Fibroblast of lung (primary cell): Measurements from ENCODE around the gene OGDH. TPM values are rescaled to one million over a fixed set of nuclear protein-coding genes. Genes with fewer than 3 reads are reported as not detected.

Source experiments
- DNase-seq, 2 donors: peaks; one replicate each; pipeline versions ENCODE4 v3.0.0 to v3.0.0-alpha.2; 2010; ENCODE audit warnings: low read depth in 2 of 2
- H2AFZ ChIP-seq: 2 replicates; pipeline ENCODE4 v1.5.1; 2012; ENCODE audit warnings: low read length, control low read depth, inconsistent platforms
- H3K27ac ChIP-seq: 2 replicates; pipeline ENCODE4 v1.5.1; 2011; ENCODE audit warnings: low read length, control low read depth; ENCODE audit not compliant: insufficient read depth
- H3K27me3 ChIP-seq: 2 replicates; pipeline ENCODE4 v1.5.1; 2011; ENCODE audit warnings: mild to moderate bottlenecking, low read length; ENCODE audit not compliant: control insufficient read depth, insufficient read depth
- H3K36me3 ChIP-seq: 2 replicates; pipeline ENCODE4 v1.5.1; 2011; ENCODE audit warnings: low read length; ENCODE audit not compliant: control insufficient read depth, insufficient read depth
- H3K4me1 ChIP-seq: 2 replicates; pipeline ENCODE4 v1.5.1; 2011; ENCODE audit warnings: low read length; ENCODE audit not compliant: control insufficient read depth, insufficient read depth; ENCODE audit errors: extremely low read depth
- H3K4me2 ChIP-seq: 2 replicates; pipeline ENCODE4 v1.5.1; 2011; ENCODE audit warnings: low read length, control low read depth; ENCODE audit not compliant: insufficient read depth; ENCODE audit errors: extremely low read depth
- H3K4me3 ChIP-seq, 4 experiments: fragments of 200-600 bp in 1 of 4; sonication (generic) in 1 of 4; replicated peaks in 1 of 4; 2 replicates each; pipeline ENCODE4 v1.5.1; 2011 to 2016; ENCODE audit warnings: low read length in 4 of 4, low read depth in 3 of 4, mild to moderate bottlenecking in 3 of 4, control low read depth in 2 of 4, inconsistent platforms in 1 of 4, mixed read lengths in 1 of 4; ENCODE audit not compliant: insufficient read depth in 1 of 4; ENCODE audit errors: control extremely low read depth in 1 of 4
- H3K79me2 ChIP-seq: 2 replicates; pipeline ENCODE4 v1.5.1; 2012; ENCODE audit warnings: mild to moderate bottlenecking, low read length, inconsistent platforms; ENCODE audit not compliant: control insufficient read depth, insufficient read depth
- H3K9ac ChIP-seq: 2 replicates; pipeline ENCODE4 v1.5.1; 2011; ENCODE audit warnings: mild to moderate bottlenecking, low read length, control low read depth; ENCODE audit not compliant: insufficient read depth
- H3K9me3 ChIP-seq: 2 replicates; pipeline ENCODE4 v1.5.1; 2012; ENCODE audit warnings: low read depth, low read length; ENCODE audit not compliant: control insufficient read depth, insufficient read depth
- H4K20me1 ChIP-seq: 2 replicates; pipeline ENCODE4 v1.5.1; 2011; ENCODE audit warnings: low read length; ENCODE audit not compliant: control insufficient read depth, insufficient read depth; ENCODE audit errors: extremely low read depth
- EZH2 ChIP-seq: IDR thresholded peaks from 2 replicates; pipeline ENCODE4 v1.5.1; 2012; ENCODE audit warnings: low read length, control low read depth, mild to moderate bottlenecking; ENCODE audit errors: missing control alignments
- polyA plus RNA-seq, 2 donors: library from polyadenylated mRNA; depleted of rRNA in 1 of 2; stranded (reverse) in 1 of 2; unstranded in 1 of 2; fragments of >200 nt; gene quantifications; 2 replicates each; pipeline ENCODE4 v1.2.1, GENCODE V29; 2011 to 2012; ENCODE audit warnings: missing spikeins in 1 of 2
- total RNA-seq: library from RNA; depleted of rRNA; stranded (reverse); fragments of >200 nt; gene quantifications from 2 replicates; pipeline ENCODE4 v1.2.1, GENCODE V29; 2014
- TF ChIP-seq, protein P1 (sequence below), 2 donors: IDR thresholded peaks in 1 of 2; conservative IDR thresholded peaks in 1 of 2; 1 replicate in 1 of 2; 2 replicates in 1 of 2; pipeline ENCODE4 v1.5.1; 2011 to 2012; ENCODE audit warnings: low read length in 2 of 2, control low read depth in 1 of 2, inconsistent platforms in 1 of 2, low read depth in 1 of 2, mild to moderate bottlenecking in 1 of 2

OGDH gene
- total and polyA plus RNA-seq, 2 donors (not counting 1 experiment from before 2014, with no cell fraction given), result 60.8 to 69.2 TPM

- H3K4me2 ChIP-seq, result no peak overlapping the region
- no peaks in the 10 kb centered on the region for H3K27me3 ChIP-seq
- H3K9me3 ChIP-seq, result no peaks in the 10 kb centered on the region
- no peak overlapping the region for H2AFZ ChIP-seq
- peaks cover 11% of the 10 kb centered on the region for H3K36me3 ChIP-seq
- H3K79me2 ChIP-seq, result peaks cover 5% of the 10 kb centered on the region
- TF ChIP-seq EZH2, result no peak
- TF ChIP-seq, protein P1, sequence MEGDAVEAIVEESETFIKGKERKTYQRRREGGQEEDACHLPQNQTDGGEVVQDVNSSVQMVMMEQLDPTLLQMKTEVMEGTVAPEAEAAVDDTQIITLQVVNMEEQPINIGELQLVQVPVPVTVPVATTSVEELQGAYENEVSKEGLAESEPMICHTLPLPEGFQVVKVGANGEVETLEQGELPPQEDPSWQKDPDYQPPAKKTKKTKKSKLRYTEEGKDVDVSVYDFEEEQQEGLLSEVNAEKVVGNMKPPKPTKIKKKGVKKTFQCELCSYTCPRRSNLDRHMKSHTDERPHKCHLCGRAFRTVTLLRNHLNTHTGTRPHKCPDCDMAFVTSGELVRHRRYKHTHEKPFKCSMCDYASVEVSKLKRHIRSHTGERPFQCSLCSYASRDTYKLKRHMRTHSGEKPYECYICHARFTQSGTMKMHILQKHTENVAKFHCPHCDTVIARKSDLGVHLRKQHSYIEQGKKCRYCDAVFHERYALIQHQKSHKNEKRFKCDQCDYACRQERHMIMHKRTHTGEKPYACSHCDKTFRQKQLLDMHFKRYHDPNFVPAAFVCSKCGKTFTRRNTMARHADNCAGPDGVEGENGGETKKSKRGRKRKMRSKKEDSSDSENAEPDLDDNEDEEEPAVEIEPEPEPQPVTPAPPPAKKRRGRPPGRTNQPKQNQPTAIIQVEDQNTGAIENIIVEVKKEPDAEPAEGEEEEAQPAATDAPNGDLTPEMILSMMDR (conservative IDR thresholded peaks at IDR 0.05 in 1 of 2, IDR thresholded peaks at IDR 0.05 in 1 of 2; ENCODE audit: low read depth in 1 of 2, low read length in 2 of 2), result no peak
- peak in 1 of 2 donors; percentile 33 for DNase-seq
- H4K20me1 ChIP-seq, result no peaks in the 10 kb centered on the region
- H3K4me3 ChIP-seq, result no peak overlapping the region
- no peaks in the 10 kb centered on the region for H3K4me1 ChIP-seq
- H3K9ac ChIP-seq, result no peak overlapping the region
- no peak overlapping the region for H3K27ac ChIP-seq
Measured at GRCh38 chr7:44646176-44646920, 39.9 kb downstream of the OGDH start.

GRCh38 chr7:44646921-44647636, 40.7 kb downstream of the OGDH start:
- no peak overlapping the region for H3K27ac ChIP-seq
- no peak overlapping the region for H2AFZ ChIP-seq
- H3K9me3 ChIP-seq, result no peaks in the 10 kb centered on the region
- DNase-seq, result peak in 1 of 2 donors; percentile 12
- H3K4me1 ChIP-seq, result no peaks in the 10 kb centered on the region
- no peak overlapping the region for H3K4me2 ChIP-seq
- no peaks in the 10 kb centered on the region for H4K20me1 ChIP-seq
- H3K4me3 ChIP-seq, result no peak overlapping the region
- TF ChIP-seq, protein P1 (conservative IDR thresholded peaks at IDR 0.05 in 1 of 2, IDR thresholded peaks at IDR 0.05 in 1 of 2; ENCODE audit: low read depth in 1 of 2, low read length in 2 of 2), result no peak
- TF ChIP-seq EZH2, result no peak
- H3K79me2 ChIP-seq, result no peaks in the 10 kb centered on the region
- H3K9ac ChIP-seq, result no peak overlapping the region
- peaks cover 11% of the 10 kb centered on the region for H3K36me3 ChIP-seq
- no peaks in the 10 kb centered on the region for H3K27me3 ChIP-seq

DNA sequence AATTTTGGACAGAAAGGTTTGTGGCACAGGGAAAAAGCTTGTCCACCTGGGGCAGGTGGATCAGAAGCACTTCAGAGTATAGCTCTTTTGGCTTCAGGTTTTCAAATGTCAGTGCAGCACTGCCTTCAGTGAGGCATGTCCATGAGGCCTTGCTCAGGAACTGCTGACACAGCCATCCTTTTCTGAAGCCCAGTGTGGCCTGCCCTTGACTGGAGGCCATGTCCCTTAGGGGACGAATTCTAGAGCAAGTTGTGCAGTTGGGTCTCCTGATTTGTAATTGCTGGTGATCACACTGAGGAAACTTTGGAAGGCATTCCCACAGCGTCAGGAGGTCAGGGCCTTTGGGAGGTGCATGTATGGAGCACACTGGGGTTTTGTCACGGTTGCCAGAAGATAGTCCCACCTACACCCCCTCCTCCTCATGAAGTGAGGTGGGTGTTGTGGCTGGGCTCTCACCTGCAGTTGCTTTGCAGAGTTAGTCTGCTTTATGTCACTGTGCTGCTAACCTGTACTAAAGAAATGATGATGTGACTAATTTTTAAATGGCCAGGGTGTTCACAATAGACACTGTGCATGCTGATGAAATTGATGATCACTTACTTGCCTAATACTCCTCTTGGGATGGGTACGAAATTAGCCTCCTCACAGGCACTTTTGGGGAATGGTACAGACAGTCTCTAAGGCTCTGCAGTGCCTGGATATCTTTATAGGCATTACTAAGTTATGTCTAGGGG, 41.7 kb downstream of the OGDH start:
- no peaks in the 10 kb centered on the region for H4K20me1 ChIP-seq
- H3K36me3 ChIP-seq, result peaks cover 11% of the 10 kb centered on the region
- H3K27ac ChIP-seq, result no peak overlapping the region
- no peak overlapping the region for H3K4me3 ChIP-seq
- no peaks in the 10 kb centered on the region for H3K27me3 ChIP-seq
- DNase-seq, result no peak
- no peak overlapping the region for H3K9ac ChIP-seq
- H3K9me3 ChIP-seq, result no peaks in the 10 kb centered on the region
- H3K4me1 ChIP-seq, result no peaks in the 10 kb centered on the region
- no peak overlapping the region for H3K4me2 ChIP-seq
- no peak overlapping the region for H2AFZ ChIP-seq
- H3K79me2 ChIP-seq, result no peaks in the 10 kb centered on the region
- no peak for TF ChIP-seq EZH2
- TF ChIP-seq, protein P1 (conservative IDR thresholded peaks at IDR 0.05 in 1 of 2, IDR thresholded peaks at IDR 0.05 in 1 of 2; ENCODE audit: low read depth in 1 of 2, low read length in 2 of 2), result no peak
